Sigmoid colon (tissue), 4 donors: ENCODE measurements around the gene PIGV.

Experiments used
- POLR2A ChIP-seq, 2 donors: fragments of 450-650 bp; IDR thresholded peaks; one replicate each; pipeline ENCODE4 v1.6.1; 2016; ENCODE audit warnings: antibody characterized with exemption in 2 of 2, mild to moderate bottlenecking in 2 of 2, moderate library complexity in 2 of 2
- POLR2AphosphoS5 ChIP-seq, 4 donors: sonication (generic); formaldehyde crosslinking; IDR thresholded peaks; one replicate each; pipeline ENCODE4 v1.6.1; 2017; ENCODE audit warnings: antibody characterized with exemption in 4 of 4
- TF ChIP-seq, protein P1 (sequence below), 4 experiments: fragments of 450-650 bp in 3 of 4; fragments of 200-600 bp in 1 of 4; IDR thresholded peaks; one replicate each; pipeline ENCODE4 v1.5.1; 2016 to 2019; ENCODE audit warnings: antibody characterized with exemption in 4 of 4, mild to moderate bottlenecking in 3 of 4, moderate library complexity in 2 of 4

DNA sequence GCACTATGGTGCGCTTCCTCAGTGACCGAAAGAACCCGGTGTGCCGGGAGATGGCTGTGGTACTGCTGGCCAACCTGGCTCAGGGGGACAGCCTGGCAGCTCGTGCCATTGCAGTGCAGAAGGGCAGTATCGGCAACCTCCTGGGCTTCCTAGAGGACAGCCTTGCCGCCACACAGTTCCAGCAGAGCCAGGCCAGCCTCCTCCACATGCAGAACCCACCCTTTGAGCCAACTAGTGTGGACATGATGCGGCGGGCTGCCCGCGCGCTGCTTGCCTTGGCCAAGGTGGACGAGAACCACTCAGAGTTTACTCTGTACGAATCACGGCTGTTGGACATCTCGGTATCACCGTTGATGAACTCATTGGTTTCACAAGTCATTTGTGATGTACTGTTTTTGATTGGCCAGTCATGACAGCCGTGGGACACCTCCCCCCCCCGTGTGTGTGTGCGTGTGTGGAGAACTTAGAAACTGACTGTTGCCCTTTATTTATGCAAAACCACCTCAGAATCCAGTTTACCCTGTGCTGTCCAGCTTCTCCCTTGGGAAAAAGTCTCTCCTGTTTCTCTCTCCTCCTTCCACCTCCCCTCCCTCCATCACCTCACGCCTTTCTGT is 7.3 kb upstream of the PIGV start:
- TF ChIP-seq POLR2A (IDR thresholded peaks at IDR 0.05): no peak
- TF ChIP-seq, protein P1, sequence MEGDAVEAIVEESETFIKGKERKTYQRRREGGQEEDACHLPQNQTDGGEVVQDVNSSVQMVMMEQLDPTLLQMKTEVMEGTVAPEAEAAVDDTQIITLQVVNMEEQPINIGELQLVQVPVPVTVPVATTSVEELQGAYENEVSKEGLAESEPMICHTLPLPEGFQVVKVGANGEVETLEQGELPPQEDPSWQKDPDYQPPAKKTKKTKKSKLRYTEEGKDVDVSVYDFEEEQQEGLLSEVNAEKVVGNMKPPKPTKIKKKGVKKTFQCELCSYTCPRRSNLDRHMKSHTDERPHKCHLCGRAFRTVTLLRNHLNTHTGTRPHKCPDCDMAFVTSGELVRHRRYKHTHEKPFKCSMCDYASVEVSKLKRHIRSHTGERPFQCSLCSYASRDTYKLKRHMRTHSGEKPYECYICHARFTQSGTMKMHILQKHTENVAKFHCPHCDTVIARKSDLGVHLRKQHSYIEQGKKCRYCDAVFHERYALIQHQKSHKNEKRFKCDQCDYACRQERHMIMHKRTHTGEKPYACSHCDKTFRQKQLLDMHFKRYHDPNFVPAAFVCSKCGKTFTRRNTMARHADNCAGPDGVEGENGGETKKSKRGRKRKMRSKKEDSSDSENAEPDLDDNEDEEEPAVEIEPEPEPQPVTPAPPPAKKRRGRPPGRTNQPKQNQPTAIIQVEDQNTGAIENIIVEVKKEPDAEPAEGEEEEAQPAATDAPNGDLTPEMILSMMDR (IDR thresholded peaks at IDR 0.05): no peak
- TF ChIP-seq POLR2AphosphoS5 (IDR thresholded peaks at IDR 0.05): no peak
